ENCODE results near the gene SCAF1. TPM values are rescaled to one million over a fixed set of nuclear protein-coding genes. Genes with fewer than 3 reads are reported as not detected.

The SCAF1 gene
- total and polyA plus RNA-seq, 9 of the 15 experiments (the other 6 are each of a cell fraction or from before 2014, with no cell fraction given) = 0.20 to 79.0 (median 4.9) TPM

- TF ChIP-seq NR2C1 (IDR thresholded peaks at IDR 0.05) (peak; percentile 36; the same call in 1 of the 2 replicates), NR2C1 (tag; IDR thresholded peaks at IDR 0.05) (peak; percentile 45), SIN3B (IDR thresholded peaks at IDR 0.05; ENCODE audit: low read depth) (0 out of 2 replicates have a peak, but pooled peaks have one; percentile 19), HMG20A (CRISPR knock-in tag; conservative IDR thresholded peaks at IDR 0.05) (no peak), ZC3H8 (IDR thresholded peaks at IDR 0.05) (no peak), ZFP91 (CRISPR knock-in tag; IDR thresholded peaks at IDR 0.05) (no peak), CTCF (IDR thresholded peaks at IDR 0.05 in 2 of 3, conservative IDR thresholded peaks at IDR 0.05 in 1 of 3; ENCODE audit: insufficient read depth in 2 of 3, low read depth in 1 of 3, low read length in 3 of 3) (peak; percentile 72 to 89 (median 82)), ESRRA (IDR thresholded peaks at IDR 0.05; ENCODE audit: borderline replicate concordance, low read depth) (peak; percentile 49), HBP1 (CRISPR knock-in tag; IDR thresholded peaks at IDR 0.05) (no peak), ZNF224 (CRISPR knock-in tag; IDR thresholded peaks at IDR 0.05) (0 out of 2 replicates have a peak, but pooled peaks have one; percentile 48), CREB1 (IDR thresholded peaks at IDR 0.05) (no peak), CREB1 (CRISPR knock-in tag; IDR thresholded peaks at IDR 0.05) (no peak; the same call in 1 of the 2 replicates), ZBTB12 (CRISPR knock-in tag; IDR thresholded peaks at IDR 0.05) (no peak), ZNF280A (IDR thresholded peaks at IDR 0.05; ENCODE audit: low read depth, partially characterized antibody) (no peak), MAFF (IDR thresholded peaks at IDR 0.05; ENCODE audit: low read length) (no peak), MEF2D (tag; conservative IDR thresholded peaks at IDR 0.05; ENCODE audit: low read depth) (no peak)
These were observed 36.1 kb downstream of the SCAF1 start (continued) for GRCh38 chr19:49677901-49678674.

Measured in K562 (cell line).